IPS DF 6.9 (cell line): ENCODE results near the gene ASF1B.

Experiments used
- DNase-seq: peaks from one replicate; pipeline ENCODE4 v3.0.0-alpha.2; 2013; ENCODE audit warnings: low read depth, low spot score
- H3K27ac ChIP-seq: one replicate; pipeline ENCODE4 v1.5.1; 2013; ENCODE audit warnings: low read length, control low read depth
- H3K27me3 ChIP-seq: 2 replicates; pipeline ENCODE4 v1.6.1; 2013; ENCODE audit warnings: mild to moderate bottlenecking, low read length; ENCODE audit not compliant: control insufficient read depth, insufficient read depth
- H3K36me3 ChIP-seq: 2 replicates; pipeline ENCODE4 v1.6.1; 2013; ENCODE audit warnings: low read length; ENCODE audit not compliant: control insufficient read depth, insufficient read depth
- H3K4me1 ChIP-seq: 2 replicates; pipeline ENCODE4 v1.6.1; 2013; ENCODE audit warnings: low read length; ENCODE audit not compliant: control insufficient read depth, insufficient read depth
- H3K4me3 ChIP-seq: 2 replicates; pipeline ENCODE4 v1.5.1; 2013; ENCODE audit warnings: mild to moderate bottlenecking, low read length
- H3K9me3 ChIP-seq: 2 replicates; pipeline ENCODE4 v1.6.1; 2013; ENCODE audit warnings: low read length, inconsistent platforms; ENCODE audit not compliant: control insufficient read depth, insufficient read depth
- WGBS: extraction: QIAGEN DNeasy Blood & Tissue Kit; methylation state at CpG from one replicate; pipeline ENCODE4 v1.1.7; 2013; ENCODE audit warnings: mixed read lengths, missing lambda C conversion rate; ENCODE audit not compliant: insufficient read length, insufficient coverage; 5-methylcytosine and 5-hydroxymethylcytosine counted together

The ASF1B gene

GRCh38 chr19:14088634-14089411 lies 47.6 kb downstream of the ASF1B start:
- peak overlapping the region; percentile 93; the same call in 1 of the 2 replicates for H3K4me3 ChIP-seq
- no peaks in the 10 kb centered on the region for H3K27me3 ChIP-seq
- peaks cover 8% of the 10 kb centered on the region for H3K36me3 ChIP-seq
- no peak for DNase-seq
- no CpG with 5 or more reads among the region's 30 CpGs for WGBS
- no peaks in the 10 kb centered on the region for H3K9me3 ChIP-seq
- H3K4me1 ChIP-seq: peaks cover 3% of the 10 kb centered on the region; the same call in 1 of the 2 replicates
- no peak overlapping the region for H3K27ac ChIP-seq

- Histone ChIP-seq H3K27me3 (no peaks in the 10 kb centered on the region), H3K36me3 (peaks cover 8% of the 10 kb centered on the region), H3K4me1 (peaks cover 4% of the 10 kb centered on the region; the same call in 1 of the 2 replicates), H3K9me3 (no peaks in the 10 kb centered on the region), H3K27ac (no peak overlapping the region), H3K4me3 (no peak overlapping the region)
- WGBS: no CpG with 5 or more reads among the region's 5 CpGs
- no peak for DNase-seq
Measured at GRCh38 chr19:14086098-14086497, 50.3 kb downstream of the ASF1B start.

GRCh38 chr19:14085309-14085995 lies 50.9 kb downstream of the ASF1B start, which contains the start of gene C19orf67:
C19orf67 (minus strand) TSS chr19:14085783; CDS start chr19:14085627, 156 bp downstream.
- H3K9me3 ChIP-seq: no peaks in the 10 kb centered on the region
- H3K4me1 ChIP-seq: peaks cover 4% of the 10 kb centered on the region; the same call in 1 of the 2 replicates
- no CpG with 5 or more reads among the region's 54 CpGs for WGBS
- H3K4me3 ChIP-seq: no peak within 1 kb of the TSS
- H3K27ac ChIP-seq: no peak within 1 kb of the TSS
- no peak for DNase-seq
- no peaks in the 10 kb centered on the region for H3K27me3 ChIP-seq
- H3K36me3 ChIP-seq: peaks cover 8% of the 10 kb centered on the region

GRCh38 chr19:14082675-14082960 lies 53.8 kb downstream of the ASF1B start:
- peaks cover 2% of the 10 kb centered on the region; the same call in 1 of the 2 replicates for H3K4me1 ChIP-seq
- DNase-seq: no peak
- no peaks in the 10 kb centered on the region for H3K27me3 ChIP-seq
- no peaks in the 10 kb centered on the region for H3K9me3 ChIP-seq
- H3K36me3 ChIP-seq: no peaks in the 10 kb centered on the region
- WGBS: no CpG with 5 or more reads among the region's 1 CpG
- H3K4me3 ChIP-seq: no peak overlapping the region
- no peak overlapping the region for H3K27ac ChIP-seq

GRCh38 chr19:14081797-14082674 lies 54.4 kb downstream of the ASF1B start:
- Histone ChIP-seq H3K4me1 (peaks cover 2% of the 10 kb centered on the region; the same call in 1 of the 2 replicates), H3K4me3 (peak overlapping the region; percentile 93; the same call in 1 of the 2 replicates), H3K27ac (no peak overlapping the region), H3K27me3 (no peaks in the 10 kb centered on the region), H3K36me3 (no peaks in the 10 kb centered on the region), H3K9me3 (no peaks in the 10 kb centered on the region)
- DNase-seq: no peak
- WGBS: no CpG with 5 or more reads among the region's 24 CpGs

- H3K4me3 ChIP-seq: peak overlapping the region; percentile 93
- H3K9me3 ChIP-seq: no peaks in the 10 kb centered on the region
- H3K27me3 ChIP-seq: no peaks in the 10 kb centered on the region
- H3K27ac ChIP-seq: no peak overlapping the region
- WGBS: no CpG with 5 or more reads among the region's 50 CpGs
- no peaks in the 10 kb centered on the region for H3K36me3 ChIP-seq
- peak; percentile 98 for DNase-seq
- peaks cover 2% of the 10 kb centered on the region; the same call in 1 of the 2 replicates for H3K4me1 ChIP-seq
Measured at GRCh38 chr19:14080887-14081796, 55.2 kb downstream of the ASF1B start.

GRCh38 chr19:14078411-14078810 lies 58.0 kb downstream of the ASF1B start:
- Histone ChIP-seq H3K27me3 (peaks cover 13% of the 10 kb centered on the region; the same call in 1 of the 2 replicates), H3K4me3 (no peak overlapping the region), H3K9me3 (no peaks in the 10 kb centered on the region), H3K36me3 (no peaks in the 10 kb centered on the region), H3K27ac (no peak overlapping the region), H3K4me1 (peaks cover 3% of the 10 kb centered on the region; the same call in 1 of the 2 replicates)
- WGBS: no CpG with 5 or more reads among the region's 2 CpGs
- DNase-seq: no peak

GRCh38 chr19:14073925-14074838 lies 62.2 kb downstream of the ASF1B start:
- Histone ChIP-seq H3K4me3 (peak overlapping the region; percentile 63; the same call in 1 of the 2 replicates), H3K9me3 (no peaks in the 10 kb centered on the region), H3K4me1 (peaks cover 4% of the 10 kb centered on the region; the same call in 1 of the 2 replicates), H3K27ac (no peak overlapping the region), H3K27me3 (peaks cover 17% of the 10 kb centered on the region; the same call in 1 of the 2 replicates), H3K36me3 (no peaks in the 10 kb centered on the region; the same call in 1 of the 2 replicates)
- DNase-seq: no peak
- WGBS: no CpG with 5 or more reads among the region's 44 CpGs
